ENCODE data around the gene ANO2.

ANO2 gene

DNA sequence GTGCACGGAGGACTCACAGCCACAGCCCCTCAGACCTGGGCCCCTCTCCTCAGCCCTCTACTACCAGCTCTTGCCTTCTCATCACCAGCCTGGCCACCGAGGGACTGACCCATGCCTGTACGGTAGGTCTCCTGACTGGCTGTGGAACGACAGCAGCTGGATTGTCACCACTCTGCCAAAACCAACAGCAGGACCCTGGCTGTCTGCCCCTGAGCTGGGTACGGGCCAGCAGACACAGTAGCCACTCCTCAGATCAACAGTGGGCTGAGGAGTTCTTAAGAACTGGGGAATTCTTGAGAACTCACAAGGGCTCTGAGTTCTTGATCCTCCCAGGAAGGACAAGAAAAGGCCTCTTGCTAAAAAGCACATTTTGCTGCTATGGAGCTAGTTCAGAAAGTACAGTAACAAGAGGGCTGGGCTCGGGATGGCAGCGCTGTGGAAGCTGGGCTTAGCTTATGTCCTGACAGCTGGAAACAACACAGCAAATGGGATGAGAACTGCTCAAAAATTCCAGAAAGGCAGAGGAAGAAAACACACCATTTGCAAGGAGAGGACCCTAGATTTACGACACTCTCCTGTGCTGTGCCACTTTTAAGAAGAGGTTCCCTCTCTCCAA is 176.4 kb downstream of the ANO2 start:
- DNase-seq: no peak

GRCh38 chr12:5768171-5768570 is 176.9 kb downstream of the ANO2 start:
- no peak for DNase-seq

- no peak for DNase-seq
Measured at GRCh38 chr12:5758347-5758746, 186.7 kb downstream of the ANO2 start.

DNA sequence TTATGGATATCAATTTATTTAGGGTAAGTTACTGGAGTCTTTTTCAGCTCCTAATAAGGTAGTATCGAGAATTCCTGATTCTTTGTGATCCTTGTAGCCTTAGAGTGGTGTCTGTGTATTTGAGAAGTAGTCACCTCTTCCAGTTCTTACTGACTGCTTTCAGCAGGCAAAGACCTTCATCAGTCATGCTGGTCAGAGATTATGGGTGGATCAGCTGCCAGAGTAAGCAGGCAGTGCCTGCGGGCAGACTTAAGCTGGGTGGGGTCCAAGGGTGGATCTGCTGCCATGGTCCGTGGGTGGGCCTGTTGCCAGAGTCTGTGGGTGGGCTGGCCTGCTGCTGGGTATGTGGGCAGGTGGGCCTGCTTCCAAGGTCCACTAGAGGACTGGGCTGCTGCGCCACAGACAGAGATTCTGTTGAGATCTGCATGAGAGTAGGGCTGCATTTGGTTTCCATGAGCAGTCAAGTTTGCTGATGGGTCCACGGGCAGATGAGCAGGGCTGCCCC is 188.7 kb downstream of the ANO2 start:
- DNase-seq: no peak

- no peak for DNase-seq
Measured at GRCh38 chr12:5748027-5748426, 197.0 kb downstream of the ANO2 start.

GRCh38 chr12:5746917-5747316 is 198.1 kb downstream of the ANO2 start:
- no peak for DNase-seq

DNA sequence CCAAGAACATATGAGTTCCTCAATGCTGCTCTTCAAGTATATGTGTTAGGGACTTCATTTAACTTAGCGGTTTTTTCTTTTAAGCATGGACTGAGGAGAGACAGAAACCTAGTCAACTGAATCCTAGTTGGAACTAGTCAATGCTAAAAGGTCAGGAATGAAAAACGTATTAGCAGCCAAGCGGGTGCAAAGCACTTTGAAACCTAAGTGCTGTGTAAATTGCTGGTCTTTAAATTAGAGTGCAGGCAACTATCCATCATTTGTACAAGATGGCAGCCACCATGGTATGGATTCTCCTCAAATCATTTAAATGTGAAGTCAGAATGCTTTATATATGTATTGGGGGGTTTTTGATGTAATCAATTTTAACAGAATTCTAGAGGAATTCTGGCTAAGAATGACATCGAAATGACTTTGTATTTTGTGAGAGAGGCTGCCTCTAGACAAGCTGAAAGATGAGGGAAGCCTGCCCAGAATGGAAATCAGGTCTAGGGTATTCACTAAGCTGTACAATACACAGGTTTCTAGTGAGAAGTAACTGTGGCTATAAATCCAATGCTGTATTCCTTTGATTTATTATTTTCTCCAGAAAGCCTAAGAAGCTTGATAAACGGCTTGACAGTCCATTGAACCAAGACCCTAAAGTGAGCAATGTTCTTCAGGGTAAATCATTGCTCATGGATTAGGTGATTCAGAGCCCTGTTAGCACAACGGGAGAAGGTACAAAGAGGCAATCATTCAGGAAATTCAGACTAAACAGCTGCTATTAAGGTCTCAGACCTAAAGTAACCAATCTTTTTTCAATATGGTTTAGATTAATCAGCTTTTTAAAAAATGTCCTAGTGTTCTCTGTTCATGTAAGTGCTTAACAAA is 198.8 kb downstream of the ANO2 start:
- no peak for DNase-seq

DNA sequence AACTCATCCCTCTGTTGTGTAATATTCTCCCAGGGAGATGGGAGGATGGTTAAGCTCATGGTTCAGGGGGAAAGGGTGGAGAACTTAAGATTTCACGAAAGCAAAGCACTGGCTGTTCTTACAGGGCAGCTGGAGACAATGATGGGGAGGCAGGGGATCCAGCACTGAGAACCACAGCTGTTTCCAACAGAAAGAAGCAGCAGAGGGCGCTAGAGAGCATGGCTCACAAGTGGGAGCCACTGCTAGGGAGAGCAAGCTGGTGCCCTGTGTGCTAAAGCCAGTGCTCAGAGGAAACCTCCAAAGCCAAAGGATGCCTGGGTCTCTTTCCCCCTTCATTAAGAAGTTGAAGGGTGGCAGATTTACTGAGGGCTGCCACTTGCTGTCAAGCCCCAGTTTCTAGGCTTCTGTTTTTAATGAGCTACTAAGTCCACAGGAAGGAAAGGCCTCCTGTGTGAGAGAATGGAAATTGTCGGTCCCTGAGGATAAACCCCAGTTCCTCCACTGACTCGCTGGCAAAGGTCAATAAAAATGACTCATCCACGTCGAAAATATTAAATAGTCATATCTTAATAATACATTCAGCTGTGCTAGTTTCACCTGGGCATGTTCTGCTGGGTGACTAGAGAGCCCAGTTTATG is 199.7 kb downstream of the ANO2 start:
- DNase-seq: no peak

DNA sequence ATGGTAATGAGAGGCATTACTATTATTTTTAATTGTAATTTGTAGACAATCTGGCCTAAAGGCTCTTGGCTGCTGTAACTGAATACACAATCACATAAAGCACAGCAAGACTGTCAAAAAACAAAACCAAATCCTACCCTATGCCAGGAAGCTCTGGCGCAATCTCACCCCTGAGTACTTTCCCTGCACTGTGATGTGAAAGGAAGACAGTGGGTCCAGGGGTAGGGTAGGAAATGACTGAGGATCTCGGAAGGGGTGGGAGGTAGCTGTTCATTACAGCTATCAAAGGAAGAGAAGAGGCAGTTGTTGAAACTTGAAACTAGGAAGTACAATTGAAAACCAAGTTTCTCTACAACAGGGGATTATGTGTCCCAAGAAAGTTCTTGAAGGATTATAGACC is 202.8 kb downstream of the ANO2 start:
- DNase-seq: no peak

- no peak for DNase-seq
Measured at GRCh38 chr12:5739917-5740316, 205.1 kb downstream of the ANO2 start.

DNA sequence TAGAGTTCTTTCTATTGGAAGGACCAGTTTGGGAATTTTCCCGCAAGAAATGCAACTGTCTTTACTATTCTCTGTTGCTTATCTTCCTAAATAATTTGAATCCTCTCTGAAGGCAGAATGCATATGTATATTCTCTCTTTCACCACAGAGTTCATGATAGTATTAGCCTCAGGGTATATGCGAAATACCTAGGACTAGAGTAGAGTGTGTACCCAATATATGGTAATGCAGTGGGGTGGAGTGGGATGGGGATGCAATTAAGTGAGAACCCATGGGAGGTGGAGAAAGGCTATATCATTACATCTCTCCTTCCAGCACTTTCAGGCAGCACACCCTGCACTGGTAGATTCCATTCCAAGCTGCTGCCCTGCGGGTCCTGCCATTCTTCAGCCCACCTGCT is 207.3 kb downstream of the ANO2 start:
- no peak for DNase-seq

- DNase-seq: no peak
Measured at GRCh38 chr12:5736527-5736926, 208.5 kb downstream of the ANO2 start.

DNA sequence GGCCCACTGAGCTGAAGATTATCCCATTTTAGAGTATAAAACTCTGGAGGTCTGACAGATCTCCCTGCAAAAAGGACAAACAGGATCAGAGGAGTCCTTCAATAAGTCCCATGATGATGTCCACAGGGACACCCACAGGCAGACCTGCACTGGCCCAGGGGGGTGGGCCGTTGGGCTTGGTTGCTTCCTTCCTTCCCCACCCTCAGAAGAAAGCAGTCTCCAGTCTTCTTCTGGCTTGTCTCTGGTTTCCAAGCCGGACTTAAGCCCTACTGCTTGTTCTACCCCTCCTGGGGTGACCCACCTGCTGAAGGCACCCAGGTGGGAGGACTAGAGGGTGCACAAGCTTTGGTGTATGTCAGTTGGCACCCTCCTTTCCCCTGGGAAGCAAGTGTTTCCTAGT is 209.0 kb downstream of the ANO2 start:
- DNase-seq: no peak

DNA sequence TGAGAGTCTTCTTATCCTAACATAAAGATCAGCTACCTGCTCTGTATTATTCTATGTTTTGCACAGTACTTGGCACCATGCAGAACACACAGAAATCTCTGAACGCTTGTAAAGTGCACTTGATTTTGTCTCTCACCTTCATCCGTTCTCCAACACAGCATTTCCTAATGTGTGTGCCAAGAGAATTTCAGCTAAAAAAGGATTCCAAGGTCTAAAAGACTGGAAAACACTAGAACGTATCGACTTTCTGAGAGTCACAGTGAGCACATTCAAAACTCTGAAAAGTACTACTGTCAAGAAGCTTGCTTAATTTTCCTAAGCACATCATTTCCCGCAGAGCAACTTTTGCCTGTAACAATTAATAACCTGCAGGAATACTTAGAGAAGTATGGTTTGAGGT is 211.1 kb downstream of the ANO2 start:
- no peak for DNase-seq

DNA sequence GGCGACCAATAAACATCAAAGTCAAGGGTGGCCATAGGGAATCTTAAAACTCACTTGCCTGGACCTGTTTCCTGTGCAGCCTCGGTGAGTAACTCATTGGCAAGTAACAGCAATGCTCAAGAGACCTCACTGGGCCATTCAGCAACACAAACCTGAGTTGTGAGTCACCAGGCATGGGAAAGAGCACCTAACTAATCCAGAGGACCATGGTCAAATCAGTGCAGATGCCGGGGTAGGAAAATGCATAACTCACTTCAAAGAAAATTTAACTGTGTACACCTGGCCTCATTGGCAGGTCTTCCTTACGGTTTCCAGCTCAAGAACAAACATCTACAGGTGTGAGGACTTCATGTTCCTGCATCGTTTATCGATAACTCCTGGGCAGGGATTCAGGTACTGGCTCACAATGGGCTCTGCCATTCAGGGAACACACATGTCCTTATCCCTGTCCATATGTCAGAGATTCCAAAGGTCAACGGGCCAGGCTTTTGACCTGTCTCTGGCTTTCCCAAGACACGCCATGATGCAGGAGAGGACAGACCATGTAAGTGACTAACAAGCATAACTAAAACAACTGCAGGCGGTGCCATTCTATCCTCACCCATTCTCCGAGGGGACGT is 211.8 kb downstream of the ANO2 start:
- DNase-seq: no peak

GRCh38 chr12:5730962-5731361 is 214.1 kb downstream of the ANO2 start:
- no peak for DNase-seq

DNA sequence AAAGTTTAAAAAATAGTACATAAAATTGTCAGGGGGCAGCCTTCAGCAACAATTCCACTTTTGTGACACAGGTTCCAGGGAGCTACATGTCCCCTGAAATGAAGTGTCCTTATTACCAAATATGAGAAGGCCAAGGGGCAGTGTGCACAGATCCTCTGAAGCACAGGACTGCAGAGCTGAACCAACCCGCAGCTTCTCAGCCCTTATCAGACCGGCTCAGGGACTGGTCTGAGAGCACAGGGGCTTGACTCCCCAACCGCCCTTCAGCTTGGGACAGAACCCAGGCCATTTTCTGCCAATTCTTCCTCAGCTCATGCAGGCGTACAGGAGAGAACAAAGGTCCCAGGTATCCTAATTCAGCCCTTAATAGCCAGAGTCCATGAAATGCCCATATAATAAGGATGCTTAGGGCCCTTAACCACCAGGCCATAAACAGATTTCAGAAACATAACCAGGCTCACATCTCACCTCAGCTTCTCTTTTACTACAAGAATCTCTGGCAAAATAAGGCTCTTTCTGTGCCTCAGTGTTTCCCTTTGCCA is 221.3 kb downstream of the ANO2 start:
- no peak for DNase-seq

DNA sequence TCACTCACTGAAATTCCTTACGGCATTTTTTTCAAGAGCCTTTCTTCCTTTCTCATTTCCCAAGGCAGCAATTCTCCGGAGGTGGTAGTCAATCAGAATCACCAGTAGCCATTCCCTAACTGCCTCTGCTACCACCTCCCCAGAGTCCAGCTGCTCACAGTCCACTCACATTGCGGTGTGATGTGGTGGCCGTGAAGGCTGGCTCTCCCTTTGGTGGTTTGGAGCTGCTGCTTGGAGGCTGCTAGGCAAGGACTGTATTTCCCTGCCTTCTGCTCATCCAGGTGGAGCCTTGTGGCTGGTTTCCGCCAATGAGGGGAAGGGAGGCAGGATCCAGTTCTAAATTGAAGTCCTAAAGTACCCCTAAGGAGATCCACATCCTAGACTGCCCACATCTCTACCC is 222.0 kb downstream of the ANO2 start:
- DNase-seq: no peak

GRCh38 chr12:5720381-5721005 is 224.6 kb downstream of the ANO2 start:
- DNase-seq: no peak

GRCh38 chr12:5718680-5719079 is 226.4 kb downstream of the ANO2 start:
- no peak for DNase-seq

- no peak for DNase-seq
Measured at GRCh38 chr12:5718073-5718472, 227.0 kb downstream of the ANO2 start.

GRCh38 chr12:5716976-5717375 is 228.1 kb downstream of the ANO2 start:
- no peak for DNase-seq

GRCh38 chr12:5716201-5716600 is 228.9 kb downstream of the ANO2 start:
- DNase-seq: no peak

All from NCI-H510A treated with DMSO at 0.1 percent for 48 hours (cell line).